Activated CD4-positive, CD25-positive, alpha-beta regulatory T cell treated with anti-CD3 and anti-CD28 coated beads, Interleukin-2, amount 50 U/mL, for 16 hours (primary cell): Measurements from ENCODE around the gene DEFB121.
"Not testable (repeated sequence)": the region's sequence is repeated elsewhere in the genome, so short reads cannot be mapped to it uniquely, and the experiment has no call there.

Experiments
- DNase-seq: peaks from one replicate; pipeline ENCODE4 v3.0.0-alpha.2; 2020; ENCODE audit warnings: low read depth, low spot score

The DEFB121 gene, protein sequence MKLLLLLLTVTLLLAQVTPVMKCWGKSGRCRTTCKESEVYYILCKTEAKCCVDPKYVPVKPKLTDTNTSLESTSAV

DNA sequence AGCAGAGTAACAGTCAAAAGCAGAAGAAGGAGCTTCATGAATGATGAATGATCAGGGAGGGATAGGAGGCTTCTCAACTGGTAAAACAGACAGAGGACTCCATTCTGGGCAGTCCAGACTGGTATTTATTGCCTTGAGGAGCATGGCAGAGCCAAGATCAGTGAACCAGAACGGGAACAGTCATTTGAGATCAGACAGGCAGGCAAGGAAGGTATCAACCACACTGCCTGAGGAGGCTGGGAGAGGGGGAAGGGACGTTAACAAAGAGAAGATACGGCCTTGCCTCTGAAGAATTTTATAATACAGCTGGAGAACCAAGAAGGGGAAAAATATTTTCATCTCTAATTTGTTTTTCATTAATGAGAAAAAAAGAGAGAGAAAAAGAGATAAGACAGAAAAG lies at the start of gene DEFB121:
Gene DEFB121 (minus strand): TSS at position 101 of the 400 bp plus-strand sequence. CDS start 63 bp downstream, at position 38.
- no peak for DNase-seq

DNA sequence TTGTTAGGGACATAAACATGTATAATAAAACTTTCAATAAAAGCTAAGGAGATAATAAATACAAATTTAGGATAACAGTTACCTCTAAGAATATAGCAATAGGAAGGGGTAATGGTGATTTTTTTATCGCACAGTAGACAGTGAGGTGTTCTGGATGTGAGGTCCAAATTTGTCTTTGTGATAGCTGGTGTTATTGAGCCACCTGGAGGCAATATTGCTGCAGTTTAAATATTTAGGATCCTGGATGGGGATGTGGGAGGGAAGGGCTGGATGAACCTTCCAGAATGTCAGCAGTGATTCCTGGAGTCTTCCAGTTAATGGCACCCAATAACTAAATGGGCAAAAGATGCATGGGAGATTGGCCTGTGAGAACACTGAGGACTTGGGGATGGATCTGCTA lies 48.3 kb upstream of the DEFB121 start:
- no peak for DNase-seq

DNA sequence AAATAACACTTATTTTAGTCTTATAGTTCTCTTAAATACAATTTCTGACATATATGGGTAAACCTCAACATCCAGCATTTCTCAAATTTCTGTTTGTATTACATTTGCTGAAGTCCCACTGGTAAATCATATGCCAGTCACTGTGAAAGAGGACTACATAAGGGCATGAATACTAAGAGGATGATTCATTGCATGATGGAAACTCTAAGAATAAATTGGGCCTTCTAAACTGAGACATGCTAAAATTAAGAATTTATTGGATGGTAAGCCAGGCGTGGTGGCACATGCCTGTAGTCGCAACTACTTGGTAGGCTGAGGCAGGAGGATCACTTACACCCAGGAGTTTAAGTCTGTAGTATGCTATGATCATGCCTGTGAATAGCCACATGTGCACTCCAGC lies 46.6 kb upstream of the DEFB121 start:
- no peak for DNase-seq

DNA sequence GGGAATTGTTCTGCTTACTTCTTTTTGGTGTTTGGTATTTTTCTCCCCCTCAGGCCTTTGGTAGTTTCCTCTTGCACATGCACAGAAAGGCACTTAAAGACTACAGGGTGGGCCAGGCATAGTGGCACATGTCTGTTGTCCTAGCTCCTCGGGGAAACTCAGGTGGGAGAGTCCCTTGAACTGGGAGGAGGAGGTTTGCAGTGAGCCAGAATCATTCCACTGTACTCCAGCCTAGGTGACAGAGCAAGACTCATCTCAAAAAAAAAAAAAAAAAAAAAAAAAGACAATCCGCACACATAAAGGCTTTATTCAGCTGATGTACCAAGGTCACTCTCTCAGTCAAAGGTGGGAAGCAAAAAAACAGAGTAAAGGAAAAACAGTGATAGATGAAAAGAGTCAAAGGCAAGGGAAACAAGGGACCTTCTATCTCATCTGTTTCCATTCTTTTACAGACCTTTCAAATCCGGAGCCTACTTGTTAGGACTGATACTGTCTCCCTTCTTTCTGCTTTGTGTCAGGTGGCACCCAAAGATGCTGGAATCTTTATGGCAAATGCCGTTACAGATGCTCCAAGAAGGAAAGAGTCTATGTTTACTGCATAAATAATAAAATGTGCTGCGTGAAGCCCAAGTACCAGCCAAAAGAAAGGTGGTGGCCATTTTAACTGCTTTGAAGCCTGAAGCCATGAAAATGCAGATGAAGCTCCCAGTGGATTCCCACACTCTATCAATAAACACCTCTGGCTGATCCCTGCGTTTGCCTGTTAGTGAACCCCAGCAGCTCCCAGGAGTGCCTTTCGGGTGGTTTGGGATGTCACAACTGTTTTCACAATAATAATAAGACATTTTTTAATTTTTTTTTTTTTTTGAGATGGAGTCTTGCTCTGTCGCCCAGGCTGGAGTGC lies 43.7 kb upstream of the DEFB121 start:
- DNase-seq: no peak

DNA sequence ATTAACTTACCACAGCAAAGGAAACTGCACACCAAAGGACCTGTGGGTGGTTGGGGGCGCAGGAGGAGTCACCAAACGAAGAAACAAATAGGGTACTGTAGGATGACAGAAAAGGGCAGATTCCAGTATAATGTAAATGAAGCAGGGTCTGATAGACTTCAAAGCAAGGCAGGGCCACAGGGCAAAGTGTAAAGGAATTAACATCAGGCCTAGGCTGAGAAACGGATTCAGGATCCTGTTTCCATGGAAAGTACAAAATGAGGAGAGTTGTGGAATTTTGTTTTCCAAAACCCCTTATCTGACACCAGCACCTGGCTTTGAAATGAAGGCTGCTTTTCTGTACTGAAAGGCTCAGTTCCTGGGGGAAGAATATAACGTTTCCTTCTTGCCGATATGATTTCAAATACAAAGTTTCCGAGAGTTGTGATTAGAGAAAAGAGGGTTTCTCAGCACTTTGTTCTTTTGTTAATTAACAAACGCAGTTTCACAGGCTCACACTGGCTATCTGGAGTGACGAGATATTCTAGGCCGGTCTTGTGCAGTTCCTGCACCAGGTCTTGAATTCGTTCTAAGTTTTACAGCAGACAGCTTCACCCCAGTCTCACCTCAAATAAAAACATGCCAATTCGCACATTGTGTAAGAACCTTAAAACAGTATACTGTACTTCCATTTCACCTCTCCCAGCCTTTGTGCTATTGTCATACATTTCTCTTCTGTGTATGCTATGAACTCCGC lies 40.2 kb upstream of the DEFB121 start:
- no peak for DNase-seq

DNA sequence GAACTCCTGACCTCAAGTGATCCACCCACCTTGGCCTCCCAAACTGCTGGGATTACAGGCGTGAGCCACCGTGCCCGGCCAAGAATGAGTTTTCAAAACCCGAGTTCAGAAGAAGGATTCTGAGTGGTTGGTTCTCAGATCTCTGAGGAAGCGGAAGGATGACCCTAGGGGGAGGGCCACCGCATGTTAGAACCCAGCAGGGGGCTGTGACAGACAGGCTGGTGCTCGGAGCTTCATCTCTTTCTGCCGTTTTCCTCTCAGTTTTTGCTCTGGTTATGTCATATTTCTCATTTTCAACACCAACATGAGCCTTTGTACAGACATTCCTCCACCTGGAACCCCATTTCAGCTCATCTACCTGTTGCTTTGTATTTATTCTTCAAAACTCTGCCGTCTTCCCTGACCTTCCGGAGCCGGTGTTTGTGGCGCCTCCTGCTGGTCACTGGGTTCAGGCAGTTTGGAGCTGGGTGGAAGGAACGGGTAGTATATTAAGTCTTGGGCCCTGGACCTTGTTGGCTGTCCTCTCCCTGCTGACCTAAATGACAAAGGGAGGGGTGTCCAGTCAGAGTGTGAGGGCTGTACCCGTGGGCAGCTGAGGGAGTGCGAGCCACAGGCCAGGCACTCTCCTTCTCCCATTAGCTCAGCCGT lies 34.1 kb upstream of the DEFB121 start, which contains the start of gene DEFB123:
Gene DEFB123 (plus strand): TSS at position 621 of the 648 bp plus-strand sequence. CDS start 67 bp downstream, outside the sequence.
- no peak for DNase-seq

DNA sequence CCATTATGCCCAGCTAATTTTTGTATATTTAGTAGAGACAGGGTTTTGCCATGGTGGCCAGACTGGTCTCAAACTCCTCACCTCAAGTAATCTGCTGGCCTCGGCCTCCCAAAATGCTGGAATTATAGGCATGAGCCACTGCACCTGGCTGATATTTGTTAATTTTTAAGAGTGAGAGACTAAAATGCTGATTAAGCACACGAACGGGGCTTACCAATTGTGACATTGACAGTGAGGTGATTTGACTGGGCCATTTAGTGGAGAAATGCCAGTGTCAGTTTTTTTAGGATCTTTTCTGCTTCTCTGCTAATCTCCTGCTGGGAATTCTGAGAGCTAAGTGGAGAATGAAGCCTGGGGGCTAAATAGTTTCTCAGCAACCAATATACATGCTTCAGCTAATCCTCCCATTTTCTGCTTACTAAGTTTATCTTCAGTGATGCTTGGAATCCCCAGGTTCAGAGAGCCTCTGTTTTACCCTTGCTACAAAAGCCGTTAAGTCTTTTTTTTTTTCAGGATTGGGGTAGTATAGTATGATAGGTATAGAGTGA lies 24.6 kb upstream of the DEFB121 start:
- DNase-seq: no peak

DNA sequence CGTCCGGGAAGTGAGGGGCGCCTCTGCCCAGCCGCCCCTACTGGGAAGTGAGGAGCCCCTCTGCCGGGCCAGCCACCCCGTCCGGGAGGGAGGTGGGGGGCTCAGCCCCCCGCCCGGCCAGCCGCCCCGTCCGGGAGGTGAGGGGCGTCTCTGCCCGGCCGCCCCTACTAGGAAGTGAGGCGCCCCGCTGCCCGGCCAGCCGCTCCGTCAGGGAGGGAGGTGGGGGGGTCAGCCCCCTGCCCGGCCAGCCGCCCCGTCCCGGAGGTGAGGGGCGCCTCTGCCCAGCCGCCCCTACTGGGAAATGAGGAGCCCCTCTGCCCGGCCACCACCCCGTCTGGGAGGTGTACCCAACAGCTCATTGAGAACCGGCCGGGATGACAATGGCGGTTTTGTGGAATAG lies 21.6 kb upstream of the DEFB121 start:
- not testable (repeated sequence) for DNase-seq

DNA sequence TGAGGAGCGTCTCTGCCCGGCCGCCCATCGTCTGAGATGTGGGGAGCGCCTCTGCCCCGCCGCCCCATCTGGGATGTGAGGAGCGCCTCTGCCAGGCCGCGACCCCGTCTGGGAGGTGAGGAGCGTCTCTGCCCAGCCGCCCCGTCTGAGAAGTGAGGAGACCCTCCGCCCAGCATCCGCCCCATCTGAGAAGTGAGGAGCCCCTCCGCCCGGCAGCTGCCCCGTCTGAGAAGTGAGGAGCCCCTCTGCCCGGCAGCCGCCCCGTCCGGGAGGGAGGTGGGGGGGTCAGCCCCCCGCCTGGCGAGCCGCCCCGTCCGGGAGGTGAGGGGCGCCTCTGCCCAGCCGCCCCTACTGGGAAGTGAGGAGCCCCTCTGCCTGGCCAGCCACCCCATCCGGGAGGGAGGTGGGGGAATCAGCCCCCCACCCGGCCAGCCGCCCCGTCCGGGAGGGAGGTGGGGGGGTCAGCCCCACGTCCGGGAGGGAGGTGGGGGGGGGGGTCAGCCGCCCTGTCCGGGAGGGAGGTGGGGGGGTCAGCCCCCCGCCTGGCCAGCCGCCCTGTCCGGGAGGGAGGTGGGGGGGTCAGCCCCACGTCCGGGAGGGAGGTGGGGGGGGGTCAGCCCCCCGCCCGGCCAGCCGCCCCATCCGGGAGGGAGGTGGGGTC lies 21.0 kb upstream of the DEFB121 start:
- DNase-seq: not testable (repeated sequence)

DNA sequence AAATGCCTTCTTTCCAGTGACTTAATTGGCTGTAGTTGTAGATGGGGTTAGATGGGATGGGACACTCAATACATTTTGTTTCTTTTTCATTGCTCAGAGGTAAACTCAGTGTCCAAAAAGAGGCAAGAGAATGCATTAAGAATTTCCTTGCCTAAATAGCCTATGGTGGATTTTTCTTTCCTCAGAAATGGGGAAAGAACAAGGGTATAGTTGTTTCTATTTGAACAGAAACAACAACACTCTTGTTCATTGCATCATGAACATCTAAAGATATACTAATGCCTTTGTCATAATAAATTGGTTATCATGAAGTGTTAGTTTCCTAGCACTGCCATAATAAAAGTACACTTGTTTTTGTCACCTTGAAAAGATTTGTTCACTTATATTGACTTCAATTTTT lies 19.8 kb upstream of the DEFB121 start:
- DNase-seq: no peak

DNA sequence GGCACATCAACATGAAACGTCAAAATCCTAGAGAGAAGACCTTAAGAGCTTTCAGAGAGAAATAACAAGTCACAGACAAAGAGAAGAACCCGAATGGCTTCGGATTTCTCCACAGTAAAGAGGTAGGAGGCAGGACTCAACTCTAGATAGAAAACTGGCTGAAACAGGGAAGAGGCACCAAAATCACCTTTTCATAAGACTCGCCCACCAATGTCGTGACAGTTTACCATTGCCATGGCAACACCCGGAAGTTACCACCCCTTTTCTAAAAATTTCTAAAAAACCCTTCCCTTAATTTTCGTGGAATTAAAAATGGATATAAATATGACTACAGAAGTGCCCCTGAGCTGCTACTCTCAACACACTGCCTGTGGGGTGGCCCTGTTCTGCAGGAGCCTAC lies 12.3 kb upstream of the DEFB121 start:
- DNase-seq: no peak

DNA sequence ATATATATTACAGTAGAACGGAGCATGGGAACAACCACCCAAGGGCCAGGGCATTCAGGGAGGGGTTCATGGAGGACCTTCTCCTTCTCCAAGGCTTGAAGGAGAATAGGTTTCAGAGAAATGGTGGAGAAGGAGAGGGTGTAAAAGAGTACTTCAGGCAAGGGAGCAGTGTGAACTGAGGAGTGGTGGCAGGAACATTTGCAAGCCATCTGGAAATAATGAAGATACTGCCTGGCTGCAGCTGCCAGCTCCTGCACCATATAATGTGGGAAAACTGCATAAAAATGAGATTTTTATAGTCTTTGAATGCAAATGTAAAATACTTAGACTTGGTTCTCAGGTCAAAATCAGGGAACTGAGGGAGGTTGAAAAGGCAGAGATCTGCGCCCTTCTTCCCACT lies 9.6 kb upstream of the DEFB121 start:
- no peak for DNase-seq

DNA sequence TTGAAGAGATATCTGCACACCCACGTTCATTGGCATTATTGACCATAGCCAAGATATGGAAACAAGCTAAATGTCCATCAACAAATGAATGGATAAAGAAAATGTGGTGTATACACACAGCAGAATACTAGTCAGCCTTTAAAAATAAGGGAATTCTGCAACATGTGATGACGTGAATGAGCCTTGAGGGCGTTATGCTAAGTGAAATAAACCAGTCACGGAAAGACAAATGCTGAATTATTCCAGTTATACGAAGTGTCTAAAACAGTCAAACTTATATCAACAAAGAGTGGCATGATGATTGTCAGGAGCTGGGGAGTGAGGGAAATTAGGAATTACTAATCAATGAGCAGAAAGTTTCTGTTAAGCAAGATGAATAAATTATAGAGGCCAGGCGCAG lies 8.4 kb upstream of the DEFB121 start:
- DNase-seq: no peak

DNA sequence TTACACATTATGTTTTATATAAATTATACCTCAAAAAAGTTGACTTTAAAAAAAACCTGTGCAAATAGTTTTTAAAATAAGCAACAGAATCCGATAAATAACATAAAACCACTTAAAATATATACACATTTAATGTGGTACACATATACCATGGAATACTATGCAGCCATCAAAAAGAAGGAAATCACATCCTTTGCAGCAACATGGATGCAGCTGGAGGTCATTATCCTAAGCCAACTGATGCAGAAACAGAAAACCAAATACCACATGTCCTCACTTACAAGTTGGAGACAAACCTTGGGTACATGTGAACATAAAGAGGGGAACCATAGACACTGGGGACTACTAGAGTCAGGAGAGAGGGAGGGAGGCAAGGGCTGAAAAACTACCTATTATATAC lies 4.0 kb upstream of the DEFB121 start:
- no peak for DNase-seq

DNA sequence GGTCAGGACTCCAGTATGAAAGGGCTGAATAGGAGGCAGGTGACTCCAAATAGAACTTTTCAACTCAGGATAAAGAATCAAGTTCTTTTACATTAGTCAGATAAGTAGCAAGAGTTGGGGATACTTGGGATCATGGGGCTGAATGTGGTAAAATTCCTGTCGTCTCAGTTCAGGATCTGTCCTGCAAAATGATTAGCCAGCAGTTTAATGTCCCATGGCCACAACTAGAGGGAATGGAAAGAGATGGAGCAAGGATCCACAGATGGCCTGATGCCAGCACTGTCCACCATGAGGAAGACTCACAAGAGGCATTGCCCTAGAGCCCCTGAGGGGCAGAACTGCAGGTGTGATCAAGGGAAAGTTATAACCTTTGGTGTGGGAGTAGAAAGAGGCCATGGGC lies 2.1 kb downstream of the DEFB121 start:
- no peak for DNase-seq

DNA sequence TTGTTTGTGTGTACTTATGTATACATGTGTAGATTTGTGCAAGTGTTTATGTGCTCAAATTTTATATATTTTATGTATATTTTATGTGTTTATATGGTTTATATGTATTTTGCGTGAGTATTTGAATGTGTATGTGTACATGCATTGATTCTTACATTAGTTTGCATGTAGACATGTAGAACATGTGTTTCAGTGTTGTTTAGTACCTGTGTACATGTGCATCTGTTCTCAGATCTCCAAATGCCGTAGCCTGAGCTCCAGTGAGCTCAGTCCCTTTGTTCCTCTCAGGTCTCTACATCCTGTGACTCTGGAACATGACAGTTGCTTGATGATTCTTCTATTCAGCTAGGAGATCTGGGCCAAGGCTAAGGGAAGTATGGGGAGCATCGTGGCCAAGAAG lies 11.1 kb downstream of the DEFB121 start:
- DNase-seq: no peak

DNA sequence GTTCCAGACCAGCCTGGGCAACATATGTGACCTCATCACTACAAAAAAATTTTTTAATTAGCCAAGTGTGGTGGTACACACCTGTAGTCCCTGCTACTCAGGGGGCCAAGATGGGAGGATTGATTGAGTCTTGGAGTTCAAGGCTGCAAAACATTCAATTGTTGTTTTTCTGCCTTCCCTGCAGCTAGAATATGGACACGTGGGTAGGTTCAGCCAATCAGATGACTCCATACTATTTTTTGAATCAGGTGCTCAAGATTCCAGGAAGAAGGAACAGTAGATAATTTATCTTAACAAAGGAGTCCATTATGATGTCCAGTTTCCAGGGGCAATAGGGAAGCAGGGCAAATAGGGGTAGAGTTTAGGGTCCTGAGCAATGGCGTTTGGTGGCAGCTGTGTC lies 13.2 kb downstream of the DEFB121 start:
- DNase-seq: no peak

DNA sequence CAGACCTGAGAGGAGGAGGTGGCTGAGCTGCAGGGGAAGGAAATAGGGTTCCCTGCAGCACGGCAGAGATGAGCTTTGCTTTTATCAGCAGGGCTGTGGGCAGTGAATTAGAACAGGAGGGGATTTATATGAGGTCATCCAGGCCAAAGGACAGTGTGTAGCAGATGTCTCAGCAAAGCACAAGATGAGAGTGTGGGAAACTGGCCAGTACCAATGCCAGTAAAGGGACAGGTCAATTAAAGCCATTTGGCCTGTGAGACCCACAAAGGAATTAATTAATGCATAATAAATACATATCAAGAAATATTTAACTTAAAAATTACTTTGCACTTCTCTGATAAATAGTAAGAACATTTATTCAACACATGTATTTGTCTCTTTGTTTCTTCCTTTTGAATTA lies 15.5 kb downstream of the DEFB121 start, which contains the start of gene DEFB119:
Gene DEFB119 (minus strand): TSS at position 101 of the 400 bp plus-strand sequence. CDS start 107 bp downstream, outside the sequence.
- DNase-seq: no peak

DNA sequence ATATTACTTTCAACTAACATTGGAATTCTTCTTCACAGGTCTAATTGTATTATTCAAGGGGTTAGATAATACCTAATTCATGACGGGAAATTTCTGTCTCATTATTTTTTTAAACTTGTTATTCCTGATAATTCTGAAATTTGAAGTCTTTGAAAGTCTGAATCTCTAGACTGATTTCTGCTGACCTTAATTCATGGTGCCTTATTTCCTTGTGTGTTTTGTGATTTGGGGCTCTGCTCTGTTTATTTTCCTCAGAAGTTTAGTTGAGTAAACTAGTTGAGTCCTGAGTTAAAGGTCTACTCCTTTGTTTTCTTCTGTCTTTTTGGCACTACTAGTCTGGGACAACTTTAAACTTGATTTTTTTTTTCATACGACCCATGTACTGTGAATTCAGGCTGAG lies 31.7 kb downstream of the DEFB121 start:
- DNase-seq: no peak

DNA sequence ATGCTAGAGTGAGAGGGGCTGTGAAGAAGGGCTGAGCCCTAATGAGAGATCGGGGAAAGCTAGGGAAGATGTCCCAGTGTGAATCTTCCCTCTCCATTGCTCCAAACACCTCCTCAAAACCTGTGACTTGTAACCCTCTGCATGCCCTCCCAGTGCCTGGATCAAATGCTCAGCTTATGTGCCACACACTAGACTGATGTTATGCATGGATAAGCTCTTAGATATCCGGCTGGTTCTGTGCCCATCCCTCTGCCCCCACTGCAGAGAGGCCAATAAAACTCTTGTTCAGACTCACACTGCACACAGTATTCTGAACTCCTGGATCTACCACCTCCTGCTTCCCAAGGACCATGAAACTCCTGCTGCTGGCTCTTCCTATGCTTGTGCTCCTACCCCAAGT lies 37.7 kb downstream of the DEFB121 start, which contains the start of gene DEFB118:
Gene DEFB118 (plus strand): TSS at position 301 of the 400 bp plus-strand sequence. CDS start 50 bp downstream, at position 351.
- no peak for DNase-seq

DNA sequence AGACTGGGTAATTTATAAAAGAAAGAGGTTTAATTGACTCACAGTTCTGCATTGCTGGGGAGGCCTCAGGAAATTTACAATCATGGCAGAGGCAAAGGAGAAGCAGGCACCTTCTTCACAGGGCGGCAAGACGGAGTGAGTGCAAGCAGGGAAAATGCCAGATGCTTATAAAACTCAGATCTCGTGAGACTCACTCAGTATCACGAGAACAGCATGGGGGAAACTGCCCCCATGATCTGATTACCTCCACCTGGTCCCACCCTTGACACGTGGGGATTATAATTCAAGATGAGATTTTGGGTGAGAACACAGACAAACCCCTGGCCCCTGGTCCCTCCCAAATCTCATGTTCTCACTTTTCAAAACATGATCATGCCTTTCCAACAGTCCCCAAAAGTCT lies 41.7 kb downstream of the DEFB121 start:
- DNase-seq: not testable (repeated sequence)
